ENCODE measurements around the gene DHX34. TPM values are rescaled to one million over a fixed set of nuclear protein-coding genes. Genes with fewer than 3 reads are reported as not detected.
A peak's percentile ranks its signal among the peaks of the same experiment; 100 is the strongest.
"Not testable (repeated sequence)": the region's sequence is repeated elsewhere in the genome, so short reads cannot be mapped to it uniquely, and the experiment has no call there.

Gene DHX34
- total RNA-seq, 1 donor from 2014 or later = 8.0 TPM

- ATAC-seq = no peak
- intact Hi-C loops (cut with DNase I) = no loop called here
- no peak for DNase-seq (ENCODE audit: missing footprints)
Observed at GRCh38 chr19:47322058-47322457, 27.1 kb upstream of the DHX34 start.

GRCh38 chr19:47323409-47323808 is 25.7 kb upstream of the DHX34 start:
- ATAC-seq = no peak
- intact Hi-C loops (cut with DNase I) = no loop called here
- no peak for DNase-seq (ENCODE audit: missing footprints)

GRCh38 chr19:47323872-47324271 is 25.2 kb upstream of the DHX34 start:
- intact Hi-C loops (cut with DNase I) = no loop called here
- DNase-seq (ENCODE audit: missing footprints) (no peak), ATAC-seq (peak; percentile 58)

GRCh38 chr19:47324502-47324901 is 24.6 kb upstream of the DHX34 start:
- DNase-seq (ENCODE audit: missing footprints) = peak; percentile 79
- intact Hi-C loops (cut with DNase I) = no loop called here
- ATAC-seq = peak; percentile 89

GRCh38 chr19:47330466-47330869 is 18.6 kb upstream of the DHX34 start:
- intact Hi-C loops (cut with DNase I) = no loop called here
- DNase-seq (ENCODE audit: missing footprints) = no peak
- ATAC-seq = peak; percentile 69

GRCh38 chr19:47331490-47331889 is 17.6 kb upstream of the DHX34 start:
- intact Hi-C loops (cut with DNase I) = no loop called here
- DNase-seq (ENCODE audit: missing footprints) = no peak
- ATAC-seq = no peak

GRCh38 chr19:47331931-47332547 is 17.1 kb upstream of the DHX34 start, which contains the start of gene C5AR2:
TSS of gene C5AR2 (plus strand) at chr19:47332175. CDS start at chr19:47340800, 8,625 bp downstream.
- no peak for DNase-seq (ENCODE audit: missing footprints)
- no peak for ATAC-seq
- intact Hi-C loops (cut with DNase I) = no loop called here

- intact Hi-C loops (cut with DNase I) = not testable (repeated sequence)
- ATAC-seq = peak; percentile 77
- peak; percentile 79 for DNase-seq (ENCODE audit: missing footprints)
Observed at GRCh38 chr19:47336765-47337718, 12.1 kb upstream of the DHX34 start.

GRCh38 chr19:47339196-47339880 is 9.8 kb upstream of the DHX34 start:
- ATAC-seq (no peak), DNase-seq (ENCODE audit: missing footprints) (no peak)
- intact Hi-C loops (cut with DNase I) = no loop called here

GRCh38 chr19:47340477-47341208 is 8.5 kb upstream of the DHX34 start:
- ATAC-seq (no peak), DNase-seq (ENCODE audit: missing footprints) (no peak)
- intact Hi-C loops (cut with DNase I) = no loop called here

GRCh38 chr19:47341734-47342133 is 7.4 kb upstream of the DHX34 start:
- intact Hi-C loops (cut with DNase I) = no loop called here
- no peak for ATAC-seq
- no peak for DNase-seq (ENCODE audit: missing footprints)

GRCh38 chr19:47343194-47343802 is 5.8 kb upstream of the DHX34 start:
- intact Hi-C loops (cut with DNase I) = no loop called here

GRCh38 chr19:47344425-47344824 is 4.7 kb upstream of the DHX34 start:
- DNase-seq (ENCODE audit: missing footprints) = no peak
- intact Hi-C loops (cut with DNase I) = no loop called here

More at GRCh38 chr19:47343194-47343802, 5.8 kb upstream of the DHX34 start:
- ATAC-seq = no peak
- DNase-seq (ENCODE audit: missing footprints) = no peak

GRCh38 chr19:47346024-47346423 is 3.1 kb upstream of the DHX34 start:
- intact Hi-C loops (cut with DNase I); ATAC-seq; DNase-seq (ENCODE audit: missing footprints): not testable (repeated sequence)

More at GRCh38 chr19:47344425-47344824, 4.7 kb upstream of the DHX34 start:
- no peak for ATAC-seq

GRCh38 chr19:47350630-47351029 is 1.5 kb downstream of the DHX34 start:
- DNase-seq (ENCODE audit: missing footprints) (no peak), ATAC-seq (no peak)
- intact Hi-C loops (cut with DNase I) = no loop called here

GRCh38 chr19:47351548-47351947 is 2.4 kb downstream of the DHX34 start:
- intact Hi-C loops (cut with DNase I) = no loop called here
- DNase-seq (ENCODE audit: missing footprints) (no peak), ATAC-seq (no peak)

GRCh38 chr19:47352095-47352494 is 3.0 kb downstream of the DHX34 start:
- ATAC-seq (no peak), DNase-seq (ENCODE audit: missing footprints) (no peak)
- intact Hi-C loops (cut with DNase I) = no loop called here

- intact Hi-C loops (cut with DNase I) = no loop called here
- ATAC-seq = no peak
- DNase-seq (ENCODE audit: missing footprints) = peak; percentile 63
Observed at GRCh38 chr19:47353307-47353712, 4.2 kb downstream of the DHX34 start.

Measured in Right ventricle myocardium inferior (tissue), 1 donor.